Left ventricle myocardium inferior (tissue), 1 donor: ENCODE results near the gene PRKG1. TPM values are rescaled to one million over a fixed set of nuclear protein-coding genes. Genes with fewer than 3 reads are reported as not detected.

ENCODE experiments used
- DNase-seq: peaks from one replicate; pipeline ENCODE4 v3.0.0-alpha.2; 2020
- H3K27ac ChIP-seq: fragments of 200-600 bp; replicated peaks from 2 replicates; pipeline ENCODE4 v1.8.0; 2021
- H3K27me3 ChIP-seq: fragments of 200-600 bp; 2 replicates; pipeline ENCODE4 v1.8.0; 2021; ENCODE audit warnings: low read depth
- H3K36me3 ChIP-seq: fragments of 200-600 bp; 2 replicates; pipeline ENCODE4 v1.8.0; 2021
- H3K4me1 ChIP-seq: fragments of 200-600 bp; 2 replicates; pipeline ENCODE4 v1.8.0; 2021
- H3K4me3 ChIP-seq: fragments of 200-600 bp; 2 replicates; pipeline ENCODE4 v1.8.0; 2021; ENCODE audit warnings: mild to moderate bottlenecking, moderate library complexity
- H3K9me3 ChIP-seq: fragments of 200-600 bp; replicated peaks from 2 replicates; pipeline ENCODE4 v1.8.0; 2021
- intact Hi-C: fragments of 100-400 bp; cut with micrococcal nuclease; formaldehyde crosslinking; loops from one replicate; pipeline ENCODE4 v1.11.0; 2022
- total RNA-seq: library from RNA; stranded (reverse); fragmentation: NEBNext Ultra II Directional; extraction: Animal tissue kit (Norgen Biotek cat#: 25700); gene quantifications from one replicate; pipeline ENCODE4 v1.2.1, GENCODE V29; 2021
- TF ChIP-seq, protein P1 (sequence below): fragments of 200-600 bp; IDR thresholded peaks from 2 replicates; pipeline ENCODE4 v1.8.0; 2021; ENCODE audit warnings: antibody characterized with exemption, mild to moderate bottlenecking, borderline replicate concordance
- donor health status: DM: no; HTN: yes; CAD: no; lungs with severe emphysema.

The PRKG1 gene
- total RNA-seq, 1 donor from 2014 or later: 38.9 TPM

DNA sequence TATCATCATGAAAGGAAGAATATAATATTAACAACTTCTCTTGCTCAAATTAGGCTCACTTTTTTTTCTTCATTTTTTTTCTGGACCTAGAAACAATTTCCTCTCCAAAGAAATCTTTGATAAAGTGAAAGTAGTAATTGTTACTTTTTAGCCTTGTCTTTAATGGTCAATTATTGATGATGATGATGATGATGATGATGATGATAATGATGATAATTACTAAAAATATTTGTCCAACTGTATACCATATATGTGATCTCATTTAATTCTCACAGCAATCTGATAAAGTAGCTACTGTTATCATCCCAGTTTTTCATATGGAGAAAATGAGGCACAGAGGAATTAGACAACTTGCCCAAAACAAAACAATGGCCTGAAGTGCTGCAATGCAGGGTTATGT, 12.8 kb downstream of the PRKG1 start:
- TF ChIP-seq, protein P1, sequence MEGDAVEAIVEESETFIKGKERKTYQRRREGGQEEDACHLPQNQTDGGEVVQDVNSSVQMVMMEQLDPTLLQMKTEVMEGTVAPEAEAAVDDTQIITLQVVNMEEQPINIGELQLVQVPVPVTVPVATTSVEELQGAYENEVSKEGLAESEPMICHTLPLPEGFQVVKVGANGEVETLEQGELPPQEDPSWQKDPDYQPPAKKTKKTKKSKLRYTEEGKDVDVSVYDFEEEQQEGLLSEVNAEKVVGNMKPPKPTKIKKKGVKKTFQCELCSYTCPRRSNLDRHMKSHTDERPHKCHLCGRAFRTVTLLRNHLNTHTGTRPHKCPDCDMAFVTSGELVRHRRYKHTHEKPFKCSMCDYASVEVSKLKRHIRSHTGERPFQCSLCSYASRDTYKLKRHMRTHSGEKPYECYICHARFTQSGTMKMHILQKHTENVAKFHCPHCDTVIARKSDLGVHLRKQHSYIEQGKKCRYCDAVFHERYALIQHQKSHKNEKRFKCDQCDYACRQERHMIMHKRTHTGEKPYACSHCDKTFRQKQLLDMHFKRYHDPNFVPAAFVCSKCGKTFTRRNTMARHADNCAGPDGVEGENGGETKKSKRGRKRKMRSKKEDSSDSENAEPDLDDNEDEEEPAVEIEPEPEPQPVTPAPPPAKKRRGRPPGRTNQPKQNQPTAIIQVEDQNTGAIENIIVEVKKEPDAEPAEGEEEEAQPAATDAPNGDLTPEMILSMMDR: no peak
- Histone ChIP-seq H3K27ac (no peak overlapping the region), H3K36me3 (no peaks in the 10 kb centered on the region), H3K4me3 (no peak overlapping the region), H3K9me3 (no peaks in the 10 kb centered on the region), H3K4me1 (peaks cover 47% of the 10 kb centered on the region), H3K27me3 (no peaks in the 10 kb centered on the region)
- DNase-seq: no peak
- intact Hi-C loops: no loop called here

DNA sequence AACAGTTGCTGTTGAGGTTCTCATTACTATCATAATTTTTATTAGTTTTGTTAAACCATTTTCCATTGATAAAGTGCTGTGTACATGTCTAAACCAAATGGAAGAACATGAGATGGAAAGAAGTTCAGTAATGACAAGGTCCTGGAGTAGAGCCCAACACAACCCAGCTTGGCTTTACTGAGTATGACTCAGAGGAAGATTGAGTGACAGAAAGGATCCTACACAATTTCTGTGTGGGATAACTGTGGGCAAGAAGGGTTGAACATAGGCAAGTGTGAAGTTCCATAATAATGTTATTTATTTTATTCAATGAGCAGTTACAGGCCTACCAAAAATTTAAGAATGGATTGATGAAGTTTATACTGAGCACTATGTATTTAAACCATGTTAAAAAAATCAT, 15.9 kb downstream of the PRKG1 start:
- peaks cover 51% of the 10 kb centered on the region for H3K4me1 ChIP-seq
- H3K4me3 ChIP-seq: no peak overlapping the region
- DNase-seq: no peak
- TF ChIP-seq, protein P1: no peak
- H3K27me3 ChIP-seq: no peaks in the 10 kb centered on the region
- no peaks in the 10 kb centered on the region for H3K36me3 ChIP-seq
- H3K27ac ChIP-seq: peak overlapping the region; percentile 55
- intact Hi-C loops: no loop called here
- no peaks in the 10 kb centered on the region for H3K9me3 ChIP-seq

DNA sequence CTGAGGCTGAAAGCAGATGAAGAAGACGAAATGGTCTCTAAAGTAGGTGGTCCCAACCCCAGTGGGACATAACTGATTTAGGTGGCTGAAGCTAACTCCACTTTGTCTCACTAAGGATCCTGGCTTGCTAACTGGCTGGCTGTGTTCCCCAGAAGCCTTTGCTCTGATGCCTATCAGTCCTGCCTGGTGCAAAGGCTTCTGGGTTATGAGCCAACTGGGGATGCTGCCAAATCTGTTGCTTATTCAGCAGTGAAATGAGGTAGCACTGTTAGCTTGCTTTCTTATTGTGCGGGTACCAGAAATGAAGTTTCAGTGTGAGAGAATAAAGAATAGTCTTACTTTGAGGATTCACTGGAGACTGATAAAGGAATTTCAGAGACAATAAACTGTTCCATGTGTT, 18.1 kb downstream of the PRKG1 start:
- peak; percentile 80 for DNase-seq
- Histone ChIP-seq H3K36me3 (no peaks in the 10 kb centered on the region), H3K27ac (peak overlapping the region; percentile 55), H3K4me3 (peak overlapping the region; percentile 7), H3K9me3 (no peaks in the 10 kb centered on the region), H3K4me1 (peaks cover 67% of the 10 kb centered on the region), H3K27me3 (no peaks in the 10 kb centered on the region)
- TF ChIP-seq, protein P1: no peak
- intact Hi-C loops: no loop called here

DNA sequence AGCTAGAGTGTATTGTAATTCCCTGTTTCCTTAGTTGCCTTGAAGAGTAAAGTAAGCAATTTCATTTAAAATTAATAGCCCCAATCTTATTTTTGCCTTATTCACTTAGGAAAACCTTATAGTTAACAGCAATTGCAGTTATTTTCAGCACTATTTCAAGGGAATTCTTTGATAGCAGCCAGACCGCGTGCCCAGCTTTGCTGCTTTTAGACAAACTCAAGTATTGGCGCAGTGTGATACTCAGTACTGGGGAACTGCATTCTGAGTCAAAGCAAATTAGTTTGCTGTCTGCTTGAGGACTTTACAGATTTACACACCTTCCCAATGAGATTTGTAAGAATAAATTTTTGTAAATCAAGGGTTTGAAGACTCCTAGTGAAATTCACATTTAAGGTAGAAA, 21.2 kb downstream of the PRKG1 start:
- Histone ChIP-seq H3K4me1 (peaks cover 72% of the 10 kb centered on the region), H3K36me3 (no peaks in the 10 kb centered on the region), H3K9me3 (no peaks in the 10 kb centered on the region), H3K4me3 (no peak overlapping the region), H3K27ac (peak overlapping the region; percentile 29), H3K27me3 (no peaks in the 10 kb centered on the region)
- DNase-seq: no peak
- intact Hi-C loops: no loop called here
- TF ChIP-seq, protein P1: no peak

DNA sequence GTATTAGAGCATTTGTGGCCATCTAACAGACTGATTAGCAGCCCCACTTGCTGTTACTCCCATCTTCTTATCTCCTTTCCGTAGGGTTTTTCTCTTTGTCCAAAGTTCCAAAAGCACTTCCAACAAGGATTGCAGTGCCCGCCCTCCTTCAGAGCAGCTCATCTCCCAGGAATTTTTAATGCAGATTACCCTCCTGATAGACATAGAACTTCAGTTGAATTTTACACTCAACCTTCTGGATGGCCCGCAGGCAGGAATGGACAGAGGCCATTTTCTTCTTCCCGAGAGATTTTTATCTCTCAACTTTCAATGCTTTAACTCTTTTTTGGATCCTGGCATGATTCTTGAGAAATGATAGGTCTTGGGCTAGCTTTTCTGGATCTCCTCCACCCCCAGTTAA, 23.3 kb downstream of the PRKG1 start:
- Histone ChIP-seq H3K9me3 (no peaks in the 10 kb centered on the region), H3K27ac (no peak overlapping the region), H3K27me3 (no peaks in the 10 kb centered on the region), H3K36me3 (no peaks in the 10 kb centered on the region), H3K4me1 (peaks cover 54% of the 10 kb centered on the region), H3K4me3 (no peak overlapping the region)
- intact Hi-C loops: no loop called here
- TF ChIP-seq, protein P1: no peak
- DNase-seq: no peak

DNA sequence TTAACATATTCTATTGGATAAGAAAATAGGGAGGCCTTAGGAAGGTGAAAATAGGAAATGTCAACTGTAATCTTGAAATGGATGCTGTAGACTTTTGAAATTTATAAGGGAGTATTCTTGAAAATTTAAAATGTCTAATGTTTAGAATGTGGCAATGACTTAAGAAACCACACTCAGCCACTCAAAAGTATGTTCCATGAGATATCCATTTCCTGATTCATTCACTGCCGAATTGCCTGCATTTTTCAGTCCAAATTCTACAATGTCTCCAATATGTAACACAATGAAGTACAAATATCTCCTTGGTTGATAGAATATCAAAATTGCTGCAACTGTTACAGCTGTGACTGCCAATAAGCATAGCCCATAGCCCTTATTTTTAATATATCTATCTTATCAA, 25.9 kb downstream of the PRKG1 start:
- H3K9me3 ChIP-seq: no peaks in the 10 kb centered on the region
- H3K27ac ChIP-seq: no peak overlapping the region
- H3K4me1 ChIP-seq: peaks cover 47% of the 10 kb centered on the region
- H3K36me3 ChIP-seq: no peaks in the 10 kb centered on the region
- no peak for DNase-seq
- H3K4me3 ChIP-seq: no peak overlapping the region
- H3K27me3 ChIP-seq: no peaks in the 10 kb centered on the region
- intact Hi-C loops: no loop called here
- TF ChIP-seq, protein P1: no peak
